GM12878 (cell line): ENCODE data around the gene IFIT1. TPM values are rescaled to one million over a fixed set of nuclear protein-coding genes. Genes with fewer than 3 reads are reported as not detected.

Experiments
- ATAC-seq: fragments of 200-7000 bp; cut with Tn5 transposase; 3 replicates; pipeline ENCODE4 v1.9.1; 2020; ENCODE audit warnings: mild to moderate bottlenecking, moderate library complexity
- BruUV-seq: library from RNA; stranded (reverse); fragments of 400-500 nt; replicated peaks from 2 replicates; lab custom pipeline; 2021; lab: Mats Ljungman, UMichigan
- CTCF ChIA-PET: fragments of 300-600 bp; sonication (Branson Sonifier 250); formaldehyde crosslinking; extraction: SDS; loops from one replicate; lab custom pipeline; 2021; ENCODE audit warnings: inconsistent platforms; lab: Yijun Ruan, JAX
- POLR2A ChIA-PET: fragments of 350-600 bp; formaldehyde crosslinking; extraction: SDS; loops from one replicate; lab custom pipeline; 2021; ENCODE audit warnings: inconsistent platforms; lab: Charles Lee
- RAD21 ChIA-PET: fragments of 300-600 bp; sonication (Branson Sonifier 250); formaldehyde crosslinking; loops from one replicate; lab custom pipeline; 2023; ENCODE audit warnings: antibody characterized with exemption; ENCODE audit not compliant: unreplicated experiment; lab: Charles Lee
- SMC1A ChIA-PET: fragments of 300-600 bp; sonication (Branson Sonifier 250); formaldehyde crosslinking; loops from one replicate; lab custom pipeline; 2023; ENCODE audit not compliant: unreplicated experiment, uncharacterized antibody; lab: Charles Lee
- DNase-seq: peaks from one replicate; pipeline ENCODE4 v3.0.0-alpha.2; 2011; ENCODE audit warnings: low read depth, low spot score
- FAIRE-seq: peaks from 3 replicates; lab custom pipeline; 2011; peaks lifted over from hg19 to GRCh38; lab: Jason Lieb, UNC
- H2AFZ ChIP-seq: 2 replicates; pipeline ENCODE4 v1.6.0; 2011; ENCODE audit warnings: low read depth, low read length, control low read depth; ENCODE audit not compliant: control insufficient read depth
- H3K27ac ChIP-seq: 2 replicates; pipeline ENCODE4 v1.5.1; 2011; ENCODE audit warnings: control low read depth; ENCODE audit not compliant: control insufficient read depth, insufficient read depth
- H3K27me3 ChIP-seq, 2 experiments: replicated peaks in 1 of 2; 2 replicates each; pipeline versions ENCODE4 v1.6.0 to v1.6.1; 2011; ENCODE audit warnings: low read length in 1 of 2; ENCODE audit not compliant: control insufficient read depth in 2 of 2, insufficient read depth in 2 of 2
- H3K36me3 ChIP-seq, 2 experiments: 2 replicates each; pipeline ENCODE4 v1.5.1; 2011; ENCODE audit warnings: low read length in 1 of 2; ENCODE audit not compliant: control insufficient read depth in 2 of 2, insufficient read depth in 2 of 2
- H3K4me1 ChIP-seq: 2 replicates; pipeline ENCODE4 v1.6.1; 2011; ENCODE audit warnings: mild to moderate bottlenecking, low read length, moderate library complexity, mixed read lengths; ENCODE audit not compliant: control insufficient read depth, insufficient read depth
- H3K4me2 ChIP-seq: 2 replicates; pipeline ENCODE4 v1.6.0; 2011; ENCODE audit warnings: control low read depth; ENCODE audit not compliant: control insufficient read depth, insufficient read depth
- H3K4me3 ChIP-seq: fragments of 200-600 bp; sonication (generic); 2 replicates; pipeline ENCODE4 v1.5.1; 2016
- H3K79me2 ChIP-seq: 2 replicates; pipeline ENCODE4 v1.6.0; 2011; ENCODE audit warnings: low read length; ENCODE audit not compliant: control insufficient read depth, insufficient read depth
- H3K9ac ChIP-seq: 2 replicates; pipeline ENCODE4 v1.8.0; 2011; ENCODE audit warnings: low read length, control low read depth, mixed read lengths; ENCODE audit not compliant: control insufficient read depth, insufficient read depth
- H3K9me3 ChIP-seq: replicated peaks from 3 replicates; pipeline ENCODE4 v1.5.1; 2011; ENCODE audit warnings: mild to moderate bottlenecking, low read length; ENCODE audit not compliant: control insufficient read depth, insufficient read depth
- H4K20me1 ChIP-seq: 2 replicates; pipeline ENCODE4 v1.6.0; 2011; ENCODE audit not compliant: control insufficient read depth, insufficient read depth
- BHLHE40 ChIP-seq, 2 experiments: fragments of 450-650 bp in 1 of 2; IDR thresholded peaks; 2 replicates each; pipeline ENCODE4 v1.6.1; 2011 to 2017; ENCODE audit warnings: low read depth in 2 of 2, borderline replicate concordance in 1 of 2, improper control_type of control experiment in 1 of 2, low read length in 1 of 2, mild to moderate bottlenecking in 1 of 2
- CREB1 ChIP-seq: IDR thresholded peaks from 2 replicates; pipeline ENCODE4 v1.6.1; 2012; ENCODE audit warnings: low read depth, mild to moderate bottlenecking, inconsistent platforms
- FOXM1 ChIP-seq: IDR thresholded peaks from 2 replicates; pipeline ENCODE4 v1.6.1; 2012; ENCODE audit warnings: low read depth, mild to moderate bottlenecking, inconsistent platforms, low read length, moderate library complexity
- HDAC2 ChIP-seq: fragments of 200-600 bp; sonication (generic); IDR thresholded peaks from 2 replicates; pipeline ENCODE4 v1.6.1; 2017
- NFYA ChIP-seq: IDR thresholded peaks from 2 replicates; pipeline ENCODE4 v1.6.1; 2011; ENCODE audit warnings: low read depth, mild to moderate bottlenecking, low read length, improper control_type of control experiment, borderline replicate concordance
- NR2C2 ChIP-seq: IDR thresholded peaks from 2 replicates; pipeline ENCODE4 v1.6.1; 2011; ENCODE audit warnings: borderline replicate concordance, low read depth; ENCODE audit not compliant: control insufficient read depth, insufficient read length
- RAD51 ChIP-seq: fragments of 450-650 bp; IDR thresholded peaks from 2 replicates; pipeline ENCODE4 v1.6.1; 2016; ENCODE audit warnings: moderate library complexity, mild to moderate bottlenecking, inconsistent platforms
- SMAD1 ChIP-seq: fragments of 450-650 bp; IDR thresholded peaks from 2 replicates; pipeline ENCODE4 v1.6.1; 2018; ENCODE audit warnings: mild to moderate bottlenecking, low read depth; ENCODE audit not compliant: partially characterized antibody
- TCF7 ChIP-seq: IDR thresholded peaks from 2 replicates; pipeline ENCODE4 v1.6.1; 2014; ENCODE audit warnings: antibody characterized with exemption, borderline replicate concordance
- YY1 ChIP-seq: IDR thresholded peaks from 2 replicates; pipeline ENCODE4 v1.6.1; 2011; ENCODE audit warnings: low read depth, mild to moderate bottlenecking, low read length
- ZNF207 ChIP-seq: fragments of 450-650 bp; IDR thresholded peaks from 2 replicates; pipeline ENCODE4 v1.6.1; 2014; ENCODE audit warnings: antibody characterized with exemption, mild to moderate bottlenecking, borderline replicate concordance
- ZNF24 ChIP-seq: fragments of 450-650 bp; IDR thresholded peaks from 2 replicates; pipeline ENCODE4 v1.6.1; 2017; ENCODE audit warnings: antibody characterized with exemption, mild to moderate bottlenecking
- WGBS: methylation state at CpG from one replicate; pipeline ENCODE4 v1.1.6; 2016; ENCODE audit warnings: low lambda C conversion rate; ENCODE audit not compliant: insufficient replicate concordance, insufficient coverage; ENCODE audit errors: missing lambda C conversion rate; 5-methylcytosine and 5-hydroxymethylcytosine counted together
- in situ Hi-C: fragments of 300-500 bp; cut with MboI; formaldehyde crosslinking; loops from 9 replicates; pipeline ENCODE4 v1.14.3; 2018; ENCODE audit warnings: mixed read lengths
- intact Hi-C: fragments of 100-400 bp; cut with micrococcal nuclease; formaldehyde crosslinking; loops from one replicate; pipeline ENCODE4 v1.14.2; 2022; ENCODE audit not compliant: unreplicated experiment
- polyA plus RNA-seq, 11 experiments: library from polyadenylated mRNA; depleted of rRNA in 4 of 11; unstranded in 6 of 11; stranded (reverse) in 5 of 11; fragments of >200 nt; fragmentation: Nextera tagmentation in 4 of 11; fragmentation: Illumina TruSeq in 1 of 11; extraction: Ambion mirVana in 4 of 11; extraction: Trizol in 1 of 11; gene quantifications; 1 replicate in 1 of 11; 2 replicates in 10 of 11; pipeline versions ENCODE4 v1.2.1 to v1.2.3, GENCODE V29; 2011 to 2016; ENCODE audit warnings: inconsistent platforms in 2 of 11, missing spikeins in 2 of 11, low read depth in 1 of 11
- total RNA-seq, 4 experiments: library from RNA; depleted of rRNA in 3 of 4; stranded (reverse); fragments of >200 nt in 3 of 4; fragmentation: Illumina TruSeq in 1 of 4; extraction: Trizol in 1 of 4; gene quantifications; 2 replicates each; pipeline versions ENCODE4 v1.2.1 to v1.2.3, GENCODE V29; 2013 to 2021
- TF ChIP-seq, protein P1 (sequence below): fragments of 450-650 bp; IDR thresholded peaks from 2 replicates; pipeline ENCODE4 v1.6.1; 2017; ENCODE audit warnings: mild to moderate bottlenecking, moderate library complexity

IFIT1 gene
- total and polyA plus RNA-seq, 10 of the 15 experiments (the other 5 are each of a cell fraction or from before 2014, with no cell fraction given) = 13.9 to 37.2 (median 22.3) TPM

DNA sequence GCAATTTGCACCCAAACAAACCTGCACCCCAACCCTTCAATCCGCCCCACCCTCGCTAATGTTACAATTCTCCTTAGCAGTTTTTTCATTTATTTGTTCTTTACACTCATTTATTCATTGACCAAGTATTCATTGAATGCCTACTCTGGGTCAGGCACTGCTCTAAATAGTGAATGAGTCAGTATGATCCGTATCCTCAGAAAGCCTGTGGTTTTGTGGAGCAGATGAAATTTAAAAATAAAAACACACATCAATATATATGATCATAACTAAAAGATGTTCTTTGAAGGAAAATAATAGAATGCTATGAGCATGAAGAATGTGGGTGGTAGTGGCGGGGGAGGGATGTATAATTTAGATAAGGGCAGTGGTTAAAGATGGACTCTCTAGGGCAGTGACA lies 35.2 kb downstream of the IFIT1 start:
- 86% methylated on average over 4 of the region's 4 CpGs for WGBS
- POLR2A ChIA-PET = no interaction called here
- Histone ChIP-seq H3K4me3 (no peak overlapping the region), H3K79me2 (no peaks in the 10 kb centered on the region), H3K4me2 (no peak overlapping the region), H3K4me1 (no peaks in the 10 kb centered on the region), H3K9me3 (no peaks in the 10 kb centered on the region), H2AFZ (no peak overlapping the region), H3K9ac (no peak overlapping the region), H3K27me3 (no peaks in the 10 kb centered on the region), H4K20me1 (no peaks in the 10 kb centered on the region), H3K27ac (no peak overlapping the region), H3K36me3 (no peaks in the 10 kb centered on the region)
- FAIRE-seq (no peak), ATAC-seq (no peak), DNase-seq (no peak)
- in situ Hi-C loops = loop anchor here (10.0 kb wide), 1 partner anchor 127 kb away; no protein-coding TSS in a partner anchor
- CTCF ChIA-PET = interaction anchor here (1.1 to 2.2 kb wide), 4 partner anchors 8 to 181 kb away, joined by 3 to 5 read pairs (median 4); no protein-coding TSS in a partner anchor
- TF ChIP-seq NR2C2 (no peak), RAD51 (no peak), CREB1 (no peak), YY1 (no peak), NFYA (no peak)
- no TSS peak for BruUV-seq
- intact Hi-C loops = loop anchor here (10.0 kb wide), 2 partner anchors 277 to 367 kb away; partner anchors contain the start of gene KIF20B
- RAD21 ChIA-PET = interaction anchor here (1.2 to 2.5 kb wide), 2 partner anchors 135 to 169 kb away, joined by 3 to 9 read pairs; no protein-coding TSS in a partner anchor
- SMC1A ChIA-PET = interaction anchor here (0.8 to 2.0 kb wide), 2 partner anchors 13 to 134 kb away, joined by 3 to 6 read pairs; partner anchors contain the start of gene IFIT5

DNA sequence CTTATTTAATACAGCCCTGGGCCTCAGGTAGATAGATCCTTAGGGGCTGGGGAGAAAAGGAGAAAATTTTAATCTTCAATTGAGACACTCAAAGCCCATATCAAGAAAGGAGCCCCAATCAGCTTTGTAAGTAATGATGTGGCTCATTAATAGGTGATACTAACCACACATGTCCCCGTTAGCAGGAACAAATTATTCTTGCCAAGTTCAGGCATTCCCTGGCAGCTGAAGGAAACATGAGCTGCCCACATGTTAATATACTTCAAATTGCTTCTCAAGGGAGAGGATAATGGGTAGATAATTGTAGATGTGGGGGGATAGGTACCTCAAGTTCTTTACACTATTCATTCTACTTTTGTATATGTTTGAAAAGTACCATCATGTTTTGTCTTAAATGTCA lies 36.5 kb downstream of the IFIT1 start:
- H3K9ac ChIP-seq = no peak overlapping the region
- H3K27ac ChIP-seq = no peak overlapping the region
- no peak overlapping the region for H3K4me2 ChIP-seq
- ChIA-PET SMC1A (interaction anchor here (2.1 kb wide), 1 partner anchor 133 kb away, joined by 6 read pairs; no protein-coding TSS in a partner anchor), POLR2A (interaction anchor here (0.7 kb wide), 1 partner anchor 1723 kb away, joined by 3 read pairs; no protein-coding TSS in a partner anchor), CTCF (interaction anchor here (0.8 to 2.2 kb wide), 4 partner anchors 10 to 355 kb away, joined by 3 to 10 read pairs (median 4); no protein-coding TSS in a partner anchor), RAD21 (interaction anchor here (2.5 kb wide), 1 partner anchor 134 kb away, joined by 9 read pairs; no protein-coding TSS in a partner anchor)
- intact Hi-C loops = loop anchor here (10.0 kb wide), 2 partner anchors 276 to 366 kb away; partner anchors contain the start of gene KIF20B
- BruUV-seq = no TSS peak
- FAIRE-seq (no peak), ATAC-seq (no peak), DNase-seq (no peak)
- no peaks in the 10 kb centered on the region for H3K4me1 ChIP-seq
- in situ Hi-C loops = loop anchor here (10.0 kb wide), 1 partner anchor 126 kb away; no protein-coding TSS in a partner anchor
- H3K36me3 ChIP-seq = no peaks in the 10 kb centered on the region
- H4K20me1 ChIP-seq = no peaks in the 10 kb centered on the region
- H3K27me3 ChIP-seq = no peaks in the 10 kb centered on the region
- H2AFZ ChIP-seq = no peak overlapping the region
- 13% methylated on average over 1 of the region's 1 CpG for WGBS
- no peak overlapping the region for H3K4me3 ChIP-seq
- H3K79me2 ChIP-seq = no peaks in the 10 kb centered on the region
- H3K9me3 ChIP-seq = no peaks in the 10 kb centered on the region
- TF ChIP-seq SMAD1 (no peak), HDAC2 (no peak), FOXM1 (no peak), ZNF24 (no peak), BHLHE40 (IDR thresholded peaks at IDR 0.05; ENCODE audit: borderline replicate concordance in 1 of 2, low read depth in 2 of 2, low read length in 1 of 2) (no peak), ZNF207 (no peak), TCF7 (no peak)
- TF ChIP-seq, protein P1, sequence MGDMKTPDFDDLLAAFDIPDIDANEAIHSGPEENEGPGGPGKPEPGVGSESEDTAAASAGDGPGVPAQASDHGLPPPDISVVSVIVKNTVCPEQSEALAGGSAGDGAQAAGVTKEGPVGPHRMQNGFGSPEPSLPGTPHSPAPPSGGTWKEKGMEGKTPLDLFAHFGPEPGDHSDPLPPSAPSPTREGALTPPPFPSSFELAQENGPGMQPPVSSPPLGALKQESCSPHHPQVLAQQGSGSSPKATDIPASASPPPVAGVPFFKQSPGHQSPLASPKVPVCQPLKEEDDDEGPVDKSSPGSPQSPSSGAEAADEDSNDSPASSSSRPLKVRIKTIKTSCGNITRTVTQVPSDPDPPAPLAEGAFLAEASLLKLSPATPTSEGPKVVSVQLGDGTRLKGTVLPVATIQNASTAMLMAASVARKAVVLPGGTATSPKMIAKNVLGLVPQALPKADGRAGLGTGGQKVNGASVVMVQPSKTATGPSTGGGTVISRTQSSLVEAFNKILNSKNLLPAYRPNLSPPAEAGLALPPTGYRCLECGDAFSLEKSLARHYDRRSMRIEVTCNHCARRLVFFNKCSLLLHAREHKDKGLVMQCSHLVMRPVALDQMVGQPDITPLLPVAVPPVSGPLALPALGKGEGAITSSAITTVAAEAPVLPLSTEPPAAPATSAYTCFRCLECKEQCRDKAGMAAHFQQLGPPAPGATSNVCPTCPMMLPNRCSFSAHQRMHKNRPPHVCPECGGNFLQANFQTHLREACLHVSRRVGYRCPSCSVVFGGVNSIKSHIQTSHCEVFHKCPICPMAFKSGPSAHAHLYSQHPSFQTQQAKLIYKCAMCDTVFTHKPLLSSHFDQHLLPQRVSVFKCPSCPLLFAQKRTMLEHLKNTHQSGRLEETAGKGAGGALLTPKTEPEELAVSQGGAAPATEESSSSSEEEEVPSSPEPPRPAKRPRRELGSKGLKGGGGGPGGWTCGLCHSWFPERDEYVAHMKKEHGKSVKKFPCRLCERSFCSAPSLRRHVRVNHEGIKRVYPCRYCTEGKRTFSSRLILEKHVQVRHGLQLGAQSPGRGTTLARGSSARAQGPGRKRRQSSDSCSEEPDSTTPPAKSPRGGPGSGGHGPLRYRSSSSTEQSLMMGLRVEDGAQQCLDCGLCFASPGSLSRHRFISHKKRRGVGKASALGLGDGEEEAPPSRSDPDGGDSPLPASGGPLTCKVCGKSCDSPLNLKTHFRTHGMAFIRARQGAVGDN = no peak
